SIG-M5 treated with dmso at 0.1 percent for 504 hours (cell line): ENCODE measurements around the gene DCLK2.

Source experiments
- DNase-seq: peaks from one replicate; lab custom pipeline; 2025; ENCODE audit not compliant: unreplicated experiment; lab: John Stamatoyannopoulos, UW

The DCLK2 gene

GRCh38 chr4:150235317-150235716 lies 157.1 kb downstream of the DCLK2 start:
- no peak for DNase-seq

- DNase-seq: no peak
These were observed 157.6 kb downstream of the DCLK2 start for GRCh38 chr4:150235808-150236271.

GRCh38 chr4:150236626-150237025 lies 158.4 kb downstream of the DCLK2 start:
- DNase-seq: no peak

GRCh38 chr4:150237110-150237872 lies 159.0 kb downstream of the DCLK2 start:
- no peak for DNase-seq

GRCh38 chr4:150238591-150238990 lies 160.3 kb downstream of the DCLK2 start:
- DNase-seq: no peak

GRCh38 chr4:150240011-150240410 lies 161.8 kb downstream of the DCLK2 start:
- DNase-seq: no peak

- peak; percentile 3 for DNase-seq
These were observed 164.7 kb downstream of the DCLK2 start for GRCh38 chr4:150242820-150243458.

- no peak for DNase-seq
These were observed 165.7 kb downstream of the DCLK2 start for GRCh38 chr4:150243932-150244331.

GRCh38 chr4:150244600-150244999 lies 166.4 kb downstream of the DCLK2 start:
- DNase-seq: no peak

- no peak for DNase-seq
These were observed 168.9 kb downstream of the DCLK2 start for GRCh38 chr4:150247184-150247583.

GRCh38 chr4:150248181-150248580 lies 169.9 kb downstream of the DCLK2 start:
- no peak for DNase-seq

GRCh38 chr4:150250293-150250997 lies 172.2 kb downstream of the DCLK2 start:
- no peak for DNase-seq

GRCh38 chr4:150250998-150251651 lies 172.9 kb downstream of the DCLK2 start:
- DNase-seq: no peak

- no peak for DNase-seq
These were observed 173.5 kb downstream of the DCLK2 start for GRCh38 chr4:150251752-150252190.

GRCh38 chr4:150252306-150252705 lies 174.1 kb downstream of the DCLK2 start:
- DNase-seq: no peak

GRCh38 chr4:150252741-150253140 lies 174.5 kb downstream of the DCLK2 start:
- no peak for DNase-seq

- DNase-seq: no peak
These were observed 175.2 kb downstream of the DCLK2 start for GRCh38 chr4:150253416-150253815.

GRCh38 chr4:150253965-150254630 lies 175.9 kb downstream of the DCLK2 start:
- no peak for DNase-seq

GRCh38 chr4:150255610-150256224 lies 177.5 kb downstream of the DCLK2 start:
- DNase-seq: no peak

- DNase-seq: no peak
These were observed 178.0 kb downstream of the DCLK2 start for GRCh38 chr4:150256225-150256620.
